ENCODE results near the gene INKA1.

Gene INKA1

GRCh38 chr3:49804141-49805041 lies 1.3 kb downstream of the INKA1 start:
- Histone ChIP-seq H3K79me2 (ENCODE audit: low read length) (no peaks in the 10 kb centered on the region), H3K27ac (ENCODE audit: low read length) (no peak overlapping the region), H3K4me1 (ENCODE audit: low read length) (no peaks in the 10 kb centered on the region), H2AFZ (ENCODE audit: low read length) (no peak overlapping the region), H3K9ac (ENCODE audit: low read length) (no peak overlapping the region), H3K4me3 (ENCODE audit: low read length) (peak overlapping the region; percentile 74), H3F3A (ENCODE audit: insufficient read depth, low read length) (no peaks in the 10 kb centered on the region), H3K9me2 (replicated peaks; ENCODE audit: insufficient read depth, low read length) (no peaks in the 10 kb centered on the region), H3K27me3 (replicated peaks; ENCODE audit: insufficient read depth, low read length) (peaks cover 6% of the 10 kb centered on the region; the same call in 1 of the 2 replicates), H3K36me3 (replicated peaks; ENCODE audit: insufficient read depth, low read length) (no peaks in the 10 kb centered on the region), H4K20me1 (ENCODE audit: insufficient read depth, low read length) (no peaks in the 10 kb centered on the region), H3K9me3 (replicated peaks; ENCODE audit: insufficient read depth, low read length) (no peaks in the 10 kb centered on the region), H3K4me2 (ENCODE audit: low read depth, low read length) (peak overlapping the region; percentile 90; the same call in 1 of the 2 replicates)
- no peak for DNase-seq
- TF ChIP-seq EZH2 (optimal IDR thresholded peaks at IDR 0.05; ENCODE audit: low read depth, low read length) (no peak), CTCF (IDR thresholded peaks at IDR 0.05; ENCODE audit: low read length) (no peak), EZH2phosphoT487 (IDR thresholded peaks at IDR 0.05; ENCODE audit: low read length) (no peak)

GRCh38 chr3:49805367-49805782 lies 2.3 kb downstream of the INKA1 start:
- Histone ChIP-seq H3K36me3 (replicated peaks; ENCODE audit: insufficient read depth, low read length) (no peaks in the 10 kb centered on the region), H3K79me2 (ENCODE audit: low read length) (no peaks in the 10 kb centered on the region), H3K4me2 (ENCODE audit: low read depth, low read length) (no peak overlapping the region), H3K9ac (ENCODE audit: low read length) (no peak overlapping the region), H3K9me2 (replicated peaks; ENCODE audit: insufficient read depth, low read length) (no peaks in the 10 kb centered on the region), H3K4me1 (ENCODE audit: low read length) (no peaks in the 10 kb centered on the region), H4K20me1 (ENCODE audit: insufficient read depth, low read length) (no peaks in the 10 kb centered on the region), H2AFZ (ENCODE audit: low read length) (no peak overlapping the region), H3K27ac (ENCODE audit: low read length) (no peak overlapping the region), H3K9me3 (replicated peaks; ENCODE audit: insufficient read depth, low read length) (no peaks in the 10 kb centered on the region), H3F3A (ENCODE audit: insufficient read depth, low read length) (no peaks in the 10 kb centered on the region), H3K4me3 (ENCODE audit: low read length) (no peak overlapping the region), H3K27me3 (replicated peaks; ENCODE audit: insufficient read depth, low read length) (peaks cover 6% of the 10 kb centered on the region; the same call in 1 of the 2 replicates)
- no peak for DNase-seq
- TF ChIP-seq EZH2phosphoT487 (IDR thresholded peaks at IDR 0.05; ENCODE audit: low read length) = no peak
- no peak for TF ChIP-seq CTCF (IDR thresholded peaks at IDR 0.05; ENCODE audit: low read length)
- no peak for TF ChIP-seq EZH2 (optimal IDR thresholded peaks at IDR 0.05; ENCODE audit: low read depth, low read length)

GRCh38 chr3:49805897-49806701 lies 3.0 kb downstream of the INKA1 start:
- no peak overlapping the region for H3K9ac ChIP-seq (ENCODE audit: low read length)
- H3K36me3 ChIP-seq (replicated peaks; ENCODE audit: insufficient read depth, low read length) = no peaks in the 10 kb centered on the region
- H3F3A ChIP-seq (ENCODE audit: insufficient read depth, low read length) = no peaks in the 10 kb centered on the region
- H3K9me3 ChIP-seq (replicated peaks; ENCODE audit: insufficient read depth, low read length) = no peaks in the 10 kb centered on the region
- H3K9me2 ChIP-seq (replicated peaks; ENCODE audit: insufficient read depth, low read length) = no peaks in the 10 kb centered on the region
- no peak overlapping the region for H3K4me3 ChIP-seq (ENCODE audit: low read length)
- no peaks in the 10 kb centered on the region for H4K20me1 ChIP-seq (ENCODE audit: insufficient read depth, low read length)
- no peaks in the 10 kb centered on the region for H3K4me1 ChIP-seq (ENCODE audit: low read length)
- peaks cover 6% of the 10 kb centered on the region; the same call in 1 of the 2 replicates for H3K27me3 ChIP-seq (replicated peaks; ENCODE audit: insufficient read depth, low read length)
- no peak for TF ChIP-seq CTCF (IDR thresholded peaks at IDR 0.05; ENCODE audit: low read length)
- TF ChIP-seq EZH2phosphoT487 (IDR thresholded peaks at IDR 0.05; ENCODE audit: low read length) = no peak
- TF ChIP-seq EZH2 (optimal IDR thresholded peaks at IDR 0.05; ENCODE audit: low read depth, low read length) = no peak
- H3K79me2 ChIP-seq (ENCODE audit: low read length) = no peaks in the 10 kb centered on the region
- no peak overlapping the region for H3K4me2 ChIP-seq (ENCODE audit: low read depth, low read length)
- no peak overlapping the region for H2AFZ ChIP-seq (ENCODE audit: low read length)
- DNase-seq = no peak
- H3K27ac ChIP-seq (ENCODE audit: low read length) = no peak overlapping the region

All from MM.1S (cell line).